ENCODE data around the gene ACIN1.

Gene ACIN1

GRCh38 chr14:23094666-23095195, at the start of gene ACIN1:
Gene ACIN1 (minus strand): TSS chr14:23095136. CDS start chr14:23095112, 24 bp downstream.
- DNase-seq = peak; percentile 96

GRCh38 chr14:23143911-23144310, 49.0 kb upstream of the ACIN1 start:
- DNase-seq = no peak

GRCh38 chr14:23142826-23143225, 47.9 kb upstream of the ACIN1 start:
- DNase-seq = no peak

GRCh38 chr14:23141706-23142444, 46.9 kb upstream of the ACIN1 start:
- no peak for DNase-seq

- no peak for DNase-seq
Measured at GRCh38 chr14:23140371-23140770, 45.4 kb upstream of the ACIN1 start.

GRCh38 chr14:23139874-23140273, 44.9 kb upstream of the ACIN1 start:
- DNase-seq = no peak

- no peak for DNase-seq
Measured at GRCh38 chr14:23137813-23138535, 43.0 kb upstream of the ACIN1 start.

- no peak for DNase-seq
Measured at GRCh38 chr14:23137192-23137812, 42.4 kb upstream of the ACIN1 start.

GRCh38 chr14:23136566-23137133, 41.7 kb upstream of the ACIN1 start:
- no peak for DNase-seq

GRCh38 chr14:23132970-23133369, 38.0 kb upstream of the ACIN1 start:
- DNase-seq = no peak

GRCh38 chr14:23131482-23131881, 36.5 kb upstream of the ACIN1 start:
- DNase-seq = no peak

GRCh38 chr14:23130871-23131270, 35.9 kb upstream of the ACIN1 start:
- DNase-seq = peak; percentile 66

GRCh38 chr14:23129759-23130316, 34.9 kb upstream of the ACIN1 start:
- no peak for DNase-seq

- DNase-seq = no peak
Measured at GRCh38 chr14:23128969-23129758, 34.2 kb upstream of the ACIN1 start.

- DNase-seq = no peak
Measured at GRCh38 chr14:23127861-23128260, 32.9 kb upstream of the ACIN1 start.

GRCh38 chr14:23126548-23127278, 31.8 kb upstream of the ACIN1 start:
- no peak for DNase-seq

- DNase-seq = no peak
Measured at GRCh38 chr14:23125933-23126524, 31.1 kb upstream of the ACIN1 start.

GRCh38 chr14:23125011-23125410, 30.1 kb upstream of the ACIN1 start:
- no peak for DNase-seq

GRCh38 chr14:23124337-23124954, 29.5 kb upstream of the ACIN1 start:
- no peak for DNase-seq

GRCh38 chr14:23123419-23123818, 28.5 kb upstream of the ACIN1 start:
- DNase-seq = peak; percentile 68

- no peak for DNase-seq
Measured at GRCh38 chr14:23122086-23122485, 27.1 kb upstream of the ACIN1 start.
